Activated CD4-positive, CD25-positive, alpha-beta regulatory T cell treated with anti-CD3 and anti-CD28 coated beads, Interleukin-2, amount 50 U/mL, for 72 hours (primary cell): ENCODE measurements around the gene OR2AG2.
"Not testable (repeated sequence)": the region's sequence is repeated elsewhere in the genome, so short reads cannot be mapped to it uniquely, and the experiment has no call there.

Experiments
- DNase-seq: peaks from one replicate; pipeline ENCODE4 v3.0.0; 2021

The OR2AG2 gene, protein sequence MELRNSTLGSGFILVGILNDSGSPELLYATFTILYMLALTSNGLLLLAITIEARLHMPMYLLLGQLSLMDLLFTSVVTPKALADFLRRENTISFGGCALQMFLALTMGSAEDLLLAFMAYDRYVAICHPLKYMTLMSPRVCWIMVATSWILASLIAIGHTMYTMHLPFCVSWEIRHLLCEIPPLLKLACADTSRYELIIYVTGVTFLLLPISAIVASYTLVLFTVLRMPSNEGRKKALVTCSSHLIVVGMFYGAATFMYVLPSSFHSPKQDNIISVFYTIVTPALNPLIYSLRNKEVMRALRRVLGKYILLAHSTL

DNA sequence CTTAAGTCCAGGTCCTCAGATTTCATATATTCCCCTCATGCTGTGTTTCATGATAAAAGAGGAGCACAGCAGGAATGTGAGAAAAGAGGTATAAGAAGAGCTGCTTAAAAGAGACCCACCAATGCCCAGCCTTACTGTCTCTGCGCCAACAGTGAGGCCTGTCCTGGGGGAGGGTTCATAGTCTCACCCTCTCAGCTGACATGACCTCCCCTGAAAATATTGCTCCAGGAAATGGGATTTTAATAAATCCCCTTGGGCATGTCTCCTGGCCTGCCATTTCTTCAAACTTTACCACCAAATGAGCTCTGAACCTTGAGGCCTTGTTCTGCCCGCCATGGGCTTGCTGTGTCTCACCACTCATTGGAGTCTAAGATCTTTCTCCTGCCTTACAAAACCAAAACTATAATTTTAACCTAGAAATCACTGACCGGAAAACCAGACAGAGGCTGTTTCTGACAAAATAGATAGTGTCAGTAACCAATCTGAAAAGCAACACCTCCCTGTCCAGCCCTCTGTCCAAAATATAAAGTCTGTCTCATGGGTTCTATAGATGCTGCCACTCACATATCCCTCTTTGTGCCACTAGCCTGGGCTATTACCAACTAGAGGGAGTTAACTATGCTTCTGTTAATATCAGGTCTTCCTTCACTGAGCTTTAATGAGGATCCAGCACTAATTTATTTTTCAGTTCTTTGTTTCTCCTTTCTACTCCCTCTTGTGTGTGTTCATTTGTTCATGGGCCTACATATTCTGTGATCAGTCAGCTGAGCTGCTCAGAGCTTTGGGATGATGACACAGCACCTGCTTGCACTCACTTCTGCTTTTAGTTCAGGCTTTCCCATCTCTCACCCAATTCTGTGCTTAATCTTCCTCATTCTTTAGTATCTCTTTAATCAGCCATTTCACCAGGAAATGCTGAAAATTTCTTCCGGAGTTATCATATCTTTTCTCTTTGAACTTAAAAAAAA is at the start of gene OR2AG2:
Gene OR2AG2 (minus strand): TSS at position 51 of the 968 bp plus-strand sequence. CDS start 3,019 bp downstream, outside the sequence.
- DNase-seq = no peak

DNA sequence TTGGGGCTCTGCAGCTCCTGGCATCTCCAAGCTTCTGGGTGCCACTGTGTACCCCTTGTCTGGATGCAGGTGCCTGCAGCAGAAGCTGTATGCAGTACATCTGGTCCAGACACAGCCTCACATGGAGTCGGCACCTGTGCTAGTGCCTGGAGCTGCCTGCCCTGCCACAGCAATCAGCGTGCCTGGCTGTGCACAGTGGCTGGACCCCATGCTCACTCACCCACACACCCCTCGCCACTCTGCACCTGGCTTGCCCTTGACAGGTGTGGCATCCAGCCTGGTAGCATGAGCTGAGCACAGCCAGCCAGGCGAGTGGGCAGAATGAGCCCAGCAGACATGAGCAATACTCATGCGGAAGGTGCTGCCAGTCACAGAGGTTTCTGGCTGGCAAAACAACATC is 47.2 kb upstream of the OR2AG2 start:
- no peak for DNase-seq

DNA sequence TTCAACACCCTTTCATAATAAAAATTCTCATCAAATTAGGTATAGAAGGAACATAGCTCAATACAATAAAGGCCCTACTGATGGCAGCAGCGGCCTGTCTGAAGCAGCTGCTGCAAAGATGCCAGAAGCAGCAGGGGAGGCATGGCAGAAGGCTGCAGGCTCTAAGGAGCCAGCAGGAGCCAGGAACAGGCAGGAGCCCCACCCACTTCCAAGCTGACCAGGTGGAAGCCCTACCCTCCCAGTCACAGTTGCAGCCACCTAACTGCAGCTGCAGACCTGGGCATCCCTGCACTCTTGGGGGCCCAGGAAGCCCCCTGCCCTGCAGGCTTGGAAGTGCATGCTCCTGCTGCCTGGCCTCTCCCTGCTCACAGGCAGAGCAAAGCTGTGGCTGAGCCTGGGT is 45.9 kb upstream of the OR2AG2 start:
- no peak for DNase-seq

DNA sequence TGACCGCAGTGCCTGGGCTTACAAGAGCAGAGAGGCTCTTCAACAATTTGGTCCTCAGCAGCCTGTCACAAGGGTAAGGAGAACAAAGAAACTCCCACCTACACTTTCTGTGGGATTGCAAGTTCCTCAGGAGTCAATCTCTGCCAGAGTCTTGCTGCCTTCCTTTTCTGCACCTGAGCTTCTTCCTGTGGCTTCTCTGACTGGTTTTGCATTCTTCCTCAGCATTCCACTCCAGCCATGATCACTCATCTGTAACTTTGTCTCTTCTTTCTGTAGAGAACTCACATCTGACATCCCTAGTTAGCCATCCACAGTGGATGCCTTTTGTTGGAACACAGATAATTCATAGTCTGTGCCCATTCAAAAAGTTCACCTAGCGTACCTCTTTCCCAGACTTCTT is 41.9 kb upstream of the OR2AG2 start:
- DNase-seq = no peak

DNA sequence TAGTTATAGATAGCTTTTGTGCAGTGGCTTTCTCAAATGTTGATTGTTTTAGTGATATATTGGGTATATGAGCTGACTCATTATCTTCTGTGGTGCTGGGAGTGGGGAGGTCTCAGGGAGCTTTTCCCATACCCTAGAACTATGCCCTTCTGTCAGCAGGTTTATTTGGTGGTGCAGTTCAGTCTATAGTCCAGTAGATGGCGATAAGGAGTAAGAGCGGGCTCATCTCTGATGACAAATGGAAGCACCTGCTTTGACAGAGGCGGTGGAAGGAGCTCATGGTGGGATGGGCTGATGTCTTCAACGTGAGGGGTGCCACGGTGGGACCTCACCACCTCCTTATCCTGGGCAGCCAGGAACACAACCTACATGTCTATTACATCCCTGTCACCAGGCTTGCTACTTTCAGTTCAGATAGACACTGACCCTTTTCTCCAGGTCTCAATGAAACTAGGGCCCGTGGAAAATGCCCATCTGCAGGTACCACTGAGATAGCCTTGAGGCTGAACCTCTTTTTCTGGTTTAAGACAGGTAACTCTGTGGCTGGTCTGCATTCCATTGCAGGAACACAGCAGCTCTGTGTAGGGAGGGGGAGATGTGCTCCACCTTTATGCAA is 40.7 kb upstream of the OR2AG2 start:
- DNase-seq = no peak

DNA sequence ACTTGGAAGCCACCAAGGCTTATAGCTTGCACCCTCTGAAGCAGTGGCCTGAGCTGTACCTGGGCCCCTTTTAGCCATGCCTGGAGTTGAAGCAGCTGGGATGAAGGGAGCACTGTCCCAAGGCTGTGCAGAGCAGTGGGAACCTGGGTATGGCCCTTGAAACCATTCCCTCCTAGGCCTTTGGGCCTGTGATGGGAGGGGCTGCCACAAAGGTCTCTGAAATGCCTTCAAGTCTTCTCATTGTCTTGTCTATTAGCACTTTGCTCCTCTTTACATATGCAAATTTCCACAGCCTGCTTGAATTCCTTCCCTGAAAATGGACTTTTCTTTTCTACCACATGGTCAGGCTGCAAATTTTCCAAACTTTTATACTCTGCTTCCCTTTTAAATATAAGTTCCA is 29.3 kb upstream of the OR2AG2 start:
- DNase-seq = not testable (repeated sequence)

DNA sequence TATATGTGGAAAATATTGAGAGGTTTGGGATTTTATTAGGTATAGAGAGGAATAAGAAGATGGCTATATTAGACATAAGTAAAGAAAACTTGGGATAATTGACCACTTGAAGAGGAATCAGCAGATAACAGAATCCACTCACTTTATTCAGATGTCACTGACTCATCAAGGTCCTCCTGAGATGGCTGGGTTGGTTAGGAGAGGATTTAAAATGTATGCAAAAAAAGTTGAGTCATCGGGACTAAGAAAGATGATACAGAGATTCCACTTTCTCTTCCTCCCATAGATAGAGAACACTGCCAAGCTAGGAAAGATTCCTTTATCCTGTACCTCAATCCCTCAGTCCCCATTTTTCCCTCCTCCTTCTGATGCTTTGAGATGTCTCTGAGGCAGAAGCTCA is 27.6 kb upstream of the OR2AG2 start, which contains the start of gene OR6A2:
Gene OR6A2 (minus strand): TSS at position 288 of the 400 bp plus-strand sequence. CDS start 3,981 bp downstream, outside the sequence.
- no peak for DNase-seq

DNA sequence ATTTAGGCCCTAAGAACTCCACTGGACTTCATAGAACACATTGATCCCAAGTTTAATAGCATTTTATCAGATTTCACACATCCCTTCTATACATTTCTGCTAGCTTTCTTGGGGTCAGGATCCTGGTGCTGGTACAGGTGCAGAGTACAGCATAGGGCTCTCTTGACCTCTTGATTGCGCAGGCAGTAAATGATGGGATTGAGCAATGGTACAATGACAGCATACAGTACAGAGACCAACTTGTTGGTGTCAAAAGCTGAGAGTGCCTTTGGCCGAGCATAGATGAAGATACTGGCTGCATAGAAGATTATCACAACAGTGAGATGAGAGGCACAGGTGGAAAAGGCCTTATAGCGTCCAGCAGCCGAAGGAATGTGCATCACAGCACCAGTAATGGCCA is 22.9 kb upstream of the OR2AG2 start:
- no peak for DNase-seq

DNA sequence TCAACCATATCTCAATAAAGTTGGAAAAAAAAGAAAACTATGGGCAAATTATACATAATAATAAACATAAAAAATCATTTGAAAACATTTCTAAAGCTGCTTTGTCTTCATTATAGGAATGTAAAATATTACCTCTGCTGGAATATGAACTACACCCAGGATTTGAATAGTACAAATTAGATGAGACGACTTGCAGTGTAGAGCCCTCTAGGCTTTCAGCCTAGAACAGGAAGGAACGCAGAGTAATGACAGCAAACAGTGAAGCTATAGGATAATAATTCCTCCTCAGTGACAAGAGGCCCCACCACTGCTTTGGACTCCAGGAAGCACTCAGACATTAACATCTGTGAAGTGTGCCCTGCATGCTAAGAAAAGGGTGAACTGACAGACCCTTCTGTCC is 18.8 kb upstream of the OR2AG2 start:
- no peak for DNase-seq

DNA sequence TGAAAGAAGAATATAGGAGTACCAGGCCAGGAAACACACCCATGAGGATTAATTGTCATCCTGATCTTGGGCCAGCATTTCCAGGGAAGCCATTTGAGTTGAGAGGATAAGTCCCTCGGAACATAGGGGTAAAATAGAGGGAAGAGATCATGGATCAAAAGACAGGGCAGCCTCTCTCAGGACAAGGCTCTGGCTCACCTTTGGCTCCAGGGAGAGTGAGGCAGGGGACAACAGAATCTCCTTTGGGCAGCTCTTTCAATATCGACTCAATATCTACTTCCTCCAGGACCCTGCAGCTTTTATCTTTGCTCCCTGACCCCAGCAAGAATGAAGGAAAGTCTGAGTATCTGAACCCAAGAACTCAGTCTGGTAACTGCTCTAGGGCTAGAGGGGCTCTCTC is 10.9 kb upstream of the OR2AG2 start, which contains the start of gene OR2AG1:
Gene OR2AG1 (plus strand): TSS at position 301 of the 400 bp plus-strand sequence. CDS start 2,018 bp downstream, outside the sequence.
- no peak for DNase-seq

DNA sequence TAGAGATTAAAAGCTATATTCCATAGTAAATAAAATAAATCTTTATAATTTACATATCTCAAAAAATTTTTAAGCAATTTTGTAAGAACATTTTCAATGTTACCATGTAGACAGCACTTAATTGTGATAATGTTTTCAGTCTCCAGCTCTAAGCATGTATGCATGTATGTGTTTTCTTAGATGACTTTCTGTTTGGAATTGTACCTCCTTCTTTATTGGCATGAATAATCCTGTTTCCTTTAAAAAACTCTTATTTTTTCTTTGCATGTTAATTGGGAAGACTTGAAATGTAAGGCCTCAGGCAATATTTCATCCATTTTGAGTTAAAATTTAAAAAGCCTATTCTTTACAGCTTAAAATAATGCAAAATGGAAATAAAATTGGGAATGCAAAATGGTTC is 9.1 kb upstream of the OR2AG2 start:
- DNase-seq = no peak

DNA sequence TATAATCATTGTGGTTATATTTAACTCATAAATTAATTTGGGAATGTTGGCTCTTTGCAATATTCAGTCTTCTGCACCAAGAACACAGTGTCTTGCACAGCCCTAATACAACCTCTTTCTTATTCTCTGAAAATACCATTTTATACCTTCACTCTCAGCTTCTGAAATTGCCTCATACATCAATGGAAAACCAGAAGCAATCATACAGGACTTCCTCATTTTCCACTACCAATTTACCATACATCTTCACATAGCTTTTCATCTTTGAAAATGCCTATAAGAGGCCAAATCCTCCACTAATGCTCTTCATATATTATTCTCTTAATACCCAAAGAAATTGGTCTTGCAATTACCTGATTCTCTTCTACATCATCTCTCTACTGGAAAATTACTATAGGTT is 6.7 kb upstream of the OR2AG2 start:
- DNase-seq = no peak

DNA sequence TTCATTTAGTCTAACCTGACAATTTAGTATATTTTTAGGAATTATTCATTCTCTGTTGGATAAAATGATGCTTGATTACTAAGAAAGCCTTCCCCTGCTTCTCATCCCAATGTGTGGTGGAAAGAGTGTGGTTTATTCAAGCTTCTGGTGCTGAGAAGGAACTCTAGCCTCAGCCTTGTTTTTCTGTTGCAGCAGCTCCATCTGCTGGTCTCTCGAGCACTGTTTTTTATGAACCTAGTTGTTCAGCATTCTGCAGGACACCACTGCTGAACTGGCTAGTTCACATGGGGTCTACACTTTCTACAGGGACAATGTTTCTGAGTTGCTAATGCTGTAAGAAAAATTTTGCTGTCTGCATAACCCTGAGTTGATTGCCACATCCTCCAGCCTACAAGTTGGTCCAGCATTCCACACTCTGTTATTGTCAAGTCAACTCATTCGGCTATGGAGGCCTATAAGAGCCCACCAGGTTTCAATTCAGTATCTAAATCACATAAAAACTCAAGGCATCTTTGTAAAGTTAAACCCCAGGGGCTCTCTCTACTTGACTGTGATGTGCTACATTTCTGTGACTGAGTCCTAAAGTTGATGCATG is 14.3 kb downstream of the OR2AG2 start:
- DNase-seq = no peak

DNA sequence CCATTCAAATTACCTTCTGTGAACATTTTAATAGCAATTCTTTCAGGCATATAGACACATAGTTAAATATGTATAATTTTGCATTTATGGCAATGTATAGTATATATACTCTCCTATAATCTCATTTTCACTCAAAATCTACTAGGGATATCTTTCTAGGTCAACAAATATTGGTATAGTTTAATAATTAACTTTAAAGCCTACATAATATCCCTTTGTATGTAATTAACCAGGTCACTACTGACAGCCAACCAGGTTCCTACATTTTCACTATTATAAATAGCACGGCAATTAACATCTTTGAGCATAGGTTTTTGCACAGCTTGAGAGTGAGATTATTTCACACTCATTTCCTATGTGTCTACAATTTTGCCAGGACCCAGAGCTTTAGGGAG is 15.8 kb downstream of the OR2AG2 start:
- no peak for DNase-seq

DNA sequence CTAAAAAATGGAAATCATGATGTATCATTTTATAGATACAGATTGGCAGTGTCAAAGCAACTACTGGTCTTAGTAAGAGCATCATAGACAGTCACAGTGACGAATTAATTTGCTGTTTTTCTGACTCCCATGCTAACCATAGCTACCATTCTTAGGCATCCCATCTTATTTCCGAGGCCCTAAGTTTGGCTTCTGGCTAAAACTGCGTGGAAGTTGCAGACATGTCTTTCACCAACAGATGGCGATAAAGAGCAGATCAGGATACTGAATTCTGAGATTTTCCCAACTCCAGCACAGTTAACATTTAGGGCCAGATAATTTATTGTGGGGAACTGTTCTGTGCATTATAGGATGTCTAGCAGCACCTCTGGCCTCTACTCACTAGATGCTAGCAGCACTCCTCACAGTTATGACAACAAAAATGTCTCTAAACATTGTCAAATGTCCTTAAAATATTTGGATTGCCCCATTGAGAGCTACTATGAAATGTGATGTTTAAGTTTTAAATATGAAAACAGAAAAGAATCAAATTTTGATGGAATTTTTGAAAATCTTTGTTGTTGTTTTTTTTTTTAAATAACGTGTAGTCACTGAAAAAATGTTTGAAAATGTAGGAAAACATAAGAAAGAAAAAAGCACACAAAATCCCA is 16.3 kb downstream of the OR2AG2 start:
- no peak for DNase-seq

DNA sequence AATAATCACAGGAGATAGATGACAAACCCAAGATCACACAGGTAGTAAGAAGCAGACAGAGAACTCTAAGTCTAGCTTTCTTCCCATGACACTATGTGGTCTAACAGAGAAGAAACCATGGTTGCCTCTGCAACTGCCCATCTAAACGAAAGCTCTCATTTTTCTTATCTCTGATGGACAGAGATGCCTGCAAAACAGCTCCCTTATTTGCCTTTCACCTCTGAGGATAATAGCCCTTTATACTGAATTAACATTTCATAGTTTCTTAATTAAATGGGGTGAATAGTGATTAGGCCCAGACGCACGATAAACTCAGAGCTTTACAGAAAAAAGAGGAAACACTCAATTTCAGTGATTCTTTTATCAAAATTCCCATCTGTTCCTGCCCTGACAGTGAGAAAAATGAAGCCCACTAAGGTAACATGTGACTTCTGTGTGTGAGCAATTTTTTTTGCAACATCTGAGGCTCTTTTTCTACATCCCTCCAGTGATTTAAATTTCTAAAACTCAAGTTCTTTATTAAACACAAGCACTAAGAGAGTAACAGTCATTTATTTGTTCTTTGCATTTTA is 24.6 kb downstream of the OR2AG2 start:
- DNase-seq = no peak

DNA sequence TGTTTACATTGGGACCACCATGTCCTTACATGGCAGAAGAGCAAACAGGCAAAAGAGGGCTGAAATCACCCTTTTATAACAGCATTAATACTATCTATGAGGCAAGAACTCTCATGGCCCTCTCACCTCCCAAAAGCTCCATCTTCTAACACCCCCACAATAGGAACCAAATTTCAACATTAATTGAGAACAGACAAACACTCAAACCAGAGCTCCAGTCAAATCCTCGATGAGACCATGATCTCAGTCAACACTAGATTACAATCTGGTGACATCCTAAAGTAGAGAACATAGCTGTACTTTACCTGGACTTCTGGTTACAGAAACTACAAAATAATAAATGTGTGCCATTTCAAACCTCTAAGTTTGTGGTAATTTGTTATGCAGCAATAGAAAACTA is 25.1 kb downstream of the OR2AG2 start:
- no peak for DNase-seq

DNA sequence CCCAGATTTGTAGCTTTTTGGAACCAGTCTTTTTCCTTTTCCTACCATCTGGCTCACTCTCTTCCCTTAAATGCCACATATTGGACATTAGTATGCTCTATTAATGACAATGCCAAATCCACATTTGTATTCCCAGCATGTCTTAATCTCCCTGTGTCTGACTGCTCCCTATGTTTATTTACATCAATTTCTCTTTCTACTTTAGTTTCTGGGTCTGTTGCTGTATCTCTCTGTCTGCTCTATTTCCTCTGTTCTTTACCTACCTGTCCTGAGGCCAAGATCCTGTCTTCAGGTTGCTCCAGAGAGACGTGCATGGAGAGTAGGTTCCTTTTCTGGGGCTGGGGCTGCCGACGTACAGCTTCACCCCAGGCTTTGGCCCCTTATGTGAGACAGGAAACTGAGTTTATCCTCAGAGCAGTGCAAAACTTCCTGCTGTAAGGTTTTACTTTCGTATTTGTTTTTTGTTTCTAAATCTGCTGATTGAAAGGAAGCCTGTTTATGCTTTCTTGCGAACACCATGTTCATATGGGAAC is 25.6 kb downstream of the OR2AG2 start:
- DNase-seq = peak; percentile 42

DNA sequence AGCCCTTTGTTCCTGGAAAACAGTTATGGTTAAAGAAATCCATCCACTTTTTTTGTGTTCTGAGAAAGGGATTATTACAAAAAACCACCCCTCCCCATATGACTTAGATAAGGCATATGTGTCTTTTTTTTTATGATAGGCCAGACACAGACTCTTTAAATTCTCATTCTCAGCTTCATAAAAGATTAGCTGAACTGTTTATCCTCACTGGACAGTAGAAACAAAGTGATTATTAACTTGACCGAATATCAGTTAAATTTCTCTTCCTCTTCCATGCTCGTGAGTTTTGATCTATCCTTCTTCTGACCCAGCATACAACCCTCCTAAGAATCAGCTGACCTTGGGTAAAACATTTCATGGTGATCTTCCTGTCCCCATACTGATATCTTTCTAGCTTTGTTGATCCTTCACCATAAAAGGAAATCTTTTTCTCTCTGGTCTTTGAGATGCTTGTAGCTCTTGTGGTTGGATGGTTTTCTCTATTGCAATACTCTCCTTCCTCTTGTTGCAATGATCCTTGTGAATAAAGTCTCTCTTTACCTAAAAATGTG is 26.2 kb downstream of the OR2AG2 start:
- DNase-seq = no peak

DNA sequence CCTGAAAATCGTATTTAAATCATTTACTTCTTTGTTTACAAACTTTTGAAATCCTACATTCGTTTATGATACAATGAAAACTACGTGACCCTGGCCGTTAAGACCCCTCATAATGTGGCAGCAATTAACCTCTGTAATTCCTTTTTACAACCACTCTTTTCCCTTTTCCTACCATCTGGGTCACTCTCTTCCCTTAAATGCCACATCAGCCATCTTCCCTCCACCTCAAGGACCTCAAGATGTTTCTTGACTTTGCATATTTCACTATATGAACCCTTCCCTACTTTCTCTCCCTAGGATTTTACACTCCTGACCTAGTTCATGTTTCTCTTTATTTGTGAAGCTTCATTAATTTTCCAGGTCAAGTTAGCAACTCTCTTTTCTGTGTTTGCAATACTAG is 26.8 kb downstream of the OR2AG2 start:
- DNase-seq = no peak

DNA sequence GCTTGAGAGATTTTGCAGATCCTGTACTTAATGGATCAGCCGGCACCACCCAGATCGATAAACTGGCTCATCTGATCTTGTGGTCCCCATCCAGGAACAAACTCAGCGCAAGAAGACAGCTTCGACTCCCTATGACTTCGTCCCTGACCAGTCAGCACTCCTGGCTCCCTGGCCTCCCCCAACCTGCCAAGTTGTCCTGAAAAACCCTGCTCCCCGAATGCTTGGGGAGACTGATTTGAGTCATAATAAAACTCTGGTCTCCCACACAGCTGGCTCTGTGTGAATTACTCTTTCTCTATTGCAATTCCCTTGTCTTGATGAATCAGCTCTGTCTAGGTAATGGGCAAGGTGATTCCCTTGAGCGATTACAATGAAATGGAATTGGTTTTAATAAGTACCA is 29.5 kb downstream of the OR2AG2 start:
- no peak for DNase-seq
